Stimulated activated CD8-positive, alpha-beta memory T cell treated with anti-CD3 and anti-CD28 coated beads, Interleukin-7, amount 100 ng/mL, for 1 hour (primary cell): Measurements from ENCODE around the gene TNNT2.

Experiments used
- DNase-seq, 2 donors: peaks; one replicate each; pipeline ENCODE4 v3.0.0-alpha.2; 2020; ENCODE audit warnings: low read depth in 2 of 2

TNNT2 gene

GRCh38 chr1:201356701-201357100 is 20.8 kb downstream of the TNNT2 start:
- DNase-seq: no peak

GRCh38 chr1:201356236-201356635 is 21.2 kb downstream of the TNNT2 start:
- no peak for DNase-seq

GRCh38 chr1:201355471-201355870 is 22.0 kb downstream of the TNNT2 start:
- no peak for DNase-seq

- DNase-seq: no peak
These were observed 22.6 kb downstream of the TNNT2 start for GRCh38 chr1:201354901-201355295.

- DNase-seq: no peak
These were observed 23.2 kb downstream of the TNNT2 start for GRCh38 chr1:201354151-201354900.

GRCh38 chr1:201353186-201353940 is 24.1 kb downstream of the TNNT2 start:
- no peak for DNase-seq

- DNase-seq: no peak
These were observed 25.9 kb downstream of the TNNT2 start for GRCh38 chr1:201351617-201352016.

- DNase-seq: no peak
These were observed 26.6 kb downstream of the TNNT2 start for GRCh38 chr1:201350884-201351283.

GRCh38 chr1:201350361-201350725 is 27.1 kb downstream of the TNNT2 start:
- DNase-seq: no peak

GRCh38 chr1:201349092-201349491 is 28.4 kb downstream of the TNNT2 start:
- no peak for DNase-seq

GRCh38 chr1:201348211-201348566 is 29.3 kb downstream of the TNNT2 start:
- no peak for DNase-seq

- DNase-seq: no peak
These were observed 29.8 kb downstream of the TNNT2 start for GRCh38 chr1:201347498-201348210.

GRCh38 chr1:201346987-201347386 is 30.5 kb downstream of the TNNT2 start:
- DNase-seq: no peak

GRCh38 chr1:201346337-201346939 is 31.0 kb downstream of the TNNT2 start:
- no peak for DNase-seq

- no peak for DNase-seq
These were observed 32.5 kb downstream of the TNNT2 start for GRCh38 chr1:201345081-201345355.

GRCh38 chr1:201344206-201345080 is 33.0 kb downstream of the TNNT2 start:
- no peak for DNase-seq

- no peak for DNase-seq
These were observed 36.1 kb downstream of the TNNT2 start for GRCh38 chr1:201341377-201341776.

- no peak for DNase-seq
These were observed 40.6 kb downstream of the TNNT2 start for GRCh38 chr1:201336711-201337450.

- no peak for DNase-seq
These were observed 41.6 kb downstream of the TNNT2 start for GRCh38 chr1:201335901-201336300.

- no peak for DNase-seq
These were observed 42.2 kb downstream of the TNNT2 start for GRCh38 chr1:201335174-201335870.
